Measurements from ENCODE around the gene DSCAM. TPM values are rescaled to one million over a fixed set of nuclear protein-coding genes. Genes with fewer than 3 reads are reported as not detected.

The DSCAM gene
- total RNA-seq, 1 experiment from 2014 or later = not detected

DNA sequence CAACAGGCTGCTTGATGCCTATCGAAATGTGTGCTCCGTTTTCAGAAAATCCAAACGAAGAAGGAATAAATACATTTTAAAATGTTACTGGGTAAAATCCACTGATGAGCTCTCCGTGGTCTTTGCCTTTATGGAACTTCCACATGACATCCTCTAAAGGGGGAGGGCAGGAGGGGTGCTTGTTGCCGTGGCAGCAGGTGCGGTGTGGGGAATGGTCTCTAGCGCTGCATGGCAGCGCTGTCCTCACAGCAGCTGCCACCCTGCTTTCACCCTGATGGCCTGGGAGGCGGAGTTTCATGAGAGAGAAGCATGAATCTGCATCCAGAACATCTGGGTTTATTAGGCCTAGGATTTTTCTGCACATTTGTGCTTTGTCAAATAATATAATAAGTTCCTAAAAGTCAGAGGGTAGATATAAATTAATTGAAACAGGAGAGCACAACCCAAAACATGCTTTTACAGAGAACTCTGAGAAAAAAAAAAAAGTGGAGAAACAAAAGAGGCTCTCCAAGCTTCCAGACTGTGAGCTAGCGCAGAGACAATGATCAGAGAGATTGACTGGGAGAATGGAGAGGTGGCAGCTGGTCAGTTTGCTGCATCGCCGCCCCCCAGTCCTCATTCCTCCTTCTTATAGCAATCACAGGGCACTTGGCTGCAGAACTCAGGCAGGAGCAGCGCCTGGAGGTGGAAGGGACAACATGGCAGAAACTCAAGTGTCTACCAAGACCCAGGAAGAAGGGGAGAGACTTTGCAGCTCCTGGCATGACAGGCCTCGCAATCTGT, 228.6 kb downstream of the DSCAM start:
- Histone ChIP-seq H3K79me2 (ENCODE audit: insufficient read depth, low read length) (no peaks in the 10 kb centered on the region), H3K4me2 (ENCODE audit: low read length) (no peak overlapping the region), H4K20me1 (ENCODE audit: insufficient read depth) (no peaks in the 10 kb centered on the region), H3K4me1 (ENCODE audit: control insufficient read depth in 1 of 2, insufficient read depth in 2 of 2, low read length in 2 of 2) (no peaks in the 10 kb centered on the region), H3K9me3 (ENCODE audit: control insufficient read depth in 1 of 2, insufficient read depth in 1 of 2, low read depth in 1 of 2, low read length in 2 of 2) (peaks cover 5 to 37% of the 10 kb centered on the region in 2 experiments; a peak in 2 of 4 replicates), H3K4me3 (replicated peaks in 1 of 2; ENCODE audit: low read depth in 1 of 2, low read length in 2 of 2) (no peak overlapping the region), H3K9ac (ENCODE audit: low read length) (no peak overlapping the region), H3K27me3 (ENCODE audit: insufficient read depth, low read length) (no peaks in the 10 kb centered on the region), H3K9me2 (ENCODE audit: insufficient read depth) (no peaks in the 10 kb centered on the region), H3K36me3 (ENCODE audit: control insufficient read depth in 1 of 2, insufficient read depth in 2 of 2, low read length in 2 of 2) (no peaks in the 10 kb centered on the region), H3K27ac (ENCODE audit: low read depth, low read length) (no peak overlapping the region), H2AFZ (ENCODE audit: low read depth, low read length, poor library complexity, severe bottlenecking) (no peak overlapping the region)
- ChIA-PET CTCF (no interaction called here), POLR2A (no interaction called here), RAD21 (ENCODE audit: low non-redundant PET in 1 of 2, low total read pairs in 2 of 2, uncharacterized antibody in 2 of 2, unreplicated experiment in 2 of 2) (no interaction called here)
- TF ChIP-seq POLR2AphosphoS5 (IDR thresholded peaks at IDR 0.05; ENCODE audit: low read depth, low read length) (no peak), POLR2A (IDR thresholded peaks at IDR 0.05; ENCODE audit: borderline replicate concordance, extremely low read depth, insufficient read depth, insufficient read length) (no peak)
- TF ChIP-seq, protein P1, sequence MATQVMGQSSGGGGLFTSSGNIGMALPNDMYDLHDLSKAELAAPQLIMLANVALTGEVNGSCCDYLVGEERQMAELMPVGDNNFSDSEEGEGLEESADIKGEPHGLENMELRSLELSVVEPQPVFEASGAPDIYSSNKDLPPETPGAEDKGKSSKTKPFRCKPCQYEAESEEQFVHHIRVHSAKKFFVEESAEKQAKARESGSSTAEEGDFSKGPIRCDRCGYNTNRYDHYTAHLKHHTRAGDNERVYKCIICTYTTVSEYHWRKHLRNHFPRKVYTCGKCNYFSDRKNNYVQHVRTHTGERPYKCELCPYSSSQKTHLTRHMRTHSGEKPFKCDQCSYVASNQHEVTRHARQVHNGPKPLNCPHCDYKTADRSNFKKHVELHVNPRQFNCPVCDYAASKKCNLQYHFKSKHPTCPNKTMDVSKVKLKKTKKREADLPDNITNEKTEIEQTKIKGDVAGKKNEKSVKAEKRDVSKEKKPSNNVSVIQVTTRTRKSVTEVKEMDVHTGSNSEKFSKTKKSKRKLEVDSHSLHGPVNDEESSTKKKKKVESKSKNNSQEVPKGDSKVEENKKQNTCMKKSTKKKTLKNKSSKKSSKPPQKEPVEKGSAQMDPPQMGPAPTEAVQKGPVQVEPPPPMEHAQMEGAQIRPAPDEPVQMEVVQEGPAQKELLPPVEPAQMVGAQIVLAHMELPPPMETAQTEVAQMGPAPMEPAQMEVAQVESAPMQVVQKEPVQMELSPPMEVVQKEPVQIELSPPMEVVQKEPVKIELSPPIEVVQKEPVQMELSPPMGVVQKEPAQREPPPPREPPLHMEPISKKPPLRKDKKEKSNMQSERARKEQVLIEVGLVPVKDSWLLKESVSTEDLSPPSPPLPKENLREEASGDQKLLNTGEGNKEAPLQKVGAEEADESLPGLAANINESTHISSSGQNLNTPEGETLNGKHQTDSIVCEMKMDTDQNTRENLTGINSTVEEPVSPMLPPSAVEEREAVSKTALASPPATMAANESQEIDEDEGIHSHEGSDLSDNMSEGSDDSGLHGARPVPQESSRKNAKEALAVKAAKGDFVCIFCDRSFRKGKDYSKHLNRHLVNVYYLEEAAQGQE (IDR thresholded peaks at IDR 0.05; ENCODE audit: low read depth) = no peak
- TF ChIP-seq, protein P2, sequence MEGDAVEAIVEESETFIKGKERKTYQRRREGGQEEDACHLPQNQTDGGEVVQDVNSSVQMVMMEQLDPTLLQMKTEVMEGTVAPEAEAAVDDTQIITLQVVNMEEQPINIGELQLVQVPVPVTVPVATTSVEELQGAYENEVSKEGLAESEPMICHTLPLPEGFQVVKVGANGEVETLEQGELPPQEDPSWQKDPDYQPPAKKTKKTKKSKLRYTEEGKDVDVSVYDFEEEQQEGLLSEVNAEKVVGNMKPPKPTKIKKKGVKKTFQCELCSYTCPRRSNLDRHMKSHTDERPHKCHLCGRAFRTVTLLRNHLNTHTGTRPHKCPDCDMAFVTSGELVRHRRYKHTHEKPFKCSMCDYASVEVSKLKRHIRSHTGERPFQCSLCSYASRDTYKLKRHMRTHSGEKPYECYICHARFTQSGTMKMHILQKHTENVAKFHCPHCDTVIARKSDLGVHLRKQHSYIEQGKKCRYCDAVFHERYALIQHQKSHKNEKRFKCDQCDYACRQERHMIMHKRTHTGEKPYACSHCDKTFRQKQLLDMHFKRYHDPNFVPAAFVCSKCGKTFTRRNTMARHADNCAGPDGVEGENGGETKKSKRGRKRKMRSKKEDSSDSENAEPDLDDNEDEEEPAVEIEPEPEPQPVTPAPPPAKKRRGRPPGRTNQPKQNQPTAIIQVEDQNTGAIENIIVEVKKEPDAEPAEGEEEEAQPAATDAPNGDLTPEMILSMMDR (IDR thresholded peaks at IDR 0.05 in 2 of 3, conservative IDR thresholded peaks at IDR 0.05 in 1 of 3; ENCODE audit: borderline replicate concordance in 1 of 3, insufficient read depth in 1 of 3, low read depth in 2 of 3, low read length in 2 of 3) = no peak
- ATAC-seq = no peak
- DNase-seq (ENCODE audit: low read depth, low spot score) = no peak
- intact Hi-C loops (cut with micrococcal nuclease) = no loop called here
- no TSS peak for BruUV-seq (replicated peaks)

Measured in HCT116 (cell line).